ENCODE data around the gene SHQ1.

SHQ1 gene

GRCh38 chr3:72847751-72848702 is at the start of gene SHQ1:
TSS of gene SHQ1 (minus strand) at chr3:72848445. CDS start at chr3:72848340, 105 bp downstream.
- H3K9me3 ChIP-seq (ENCODE audit: control insufficient read depth, insufficient read depth, low read length): no peaks in the 10 kb centered on the region
- no peak within 1 kb of the TSS for H3K27ac ChIP-seq (ENCODE audit: low read length)
- peak within 1 kb of the TSS; percentile 95 for H3K4me3 ChIP-seq (ENCODE audit: low read length)
- WGBS (ENCODE audit: insufficient coverage, insufficient read length): no CpG with 5 or more reads among the region's 86 CpGs
- DNase-seq (ENCODE audit: low read depth, low spot score): peak; percentile 72
- no peaks in the 10 kb centered on the region for H3K36me3 ChIP-seq (ENCODE audit: control insufficient read depth, insufficient read depth, low read length)
- peaks cover 5% of the 10 kb centered on the region; the same call in 1 of the 2 replicates for H3K27me3 ChIP-seq (ENCODE audit: control insufficient read depth, insufficient read depth, low read length)
- H3K4me1 ChIP-seq (ENCODE audit: control insufficient read depth, insufficient read depth, low read length): no peaks in the 10 kb centered on the region; the same call in none of the 2 replicates

DNA sequence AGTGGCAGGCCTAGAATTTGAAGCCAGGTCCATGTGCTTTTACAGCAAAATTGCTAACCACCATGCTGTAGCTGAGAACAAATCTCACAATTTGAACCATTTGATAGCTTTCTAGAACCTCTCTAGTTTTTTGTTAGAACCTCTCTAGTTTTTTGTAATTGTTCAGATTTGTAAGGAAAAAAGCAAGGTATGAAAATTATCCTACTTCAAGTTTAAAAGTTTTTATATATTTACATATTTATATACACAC is 49.4 kb upstream of the SHQ1 start:
- H3K27me3 ChIP-seq (ENCODE audit: control insufficient read depth, insufficient read depth, low read length): no peaks in the 10 kb centered on the region
- no peaks in the 10 kb centered on the region for H3K9me3 ChIP-seq (ENCODE audit: control insufficient read depth, insufficient read depth, low read length)
- no peak overlapping the region for H3K4me3 ChIP-seq (ENCODE audit: low read length)
- H3K4me1 ChIP-seq (ENCODE audit: control insufficient read depth, insufficient read depth, low read length): no peaks in the 10 kb centered on the region
- no peaks in the 10 kb centered on the region for H3K36me3 ChIP-seq (ENCODE audit: control insufficient read depth, insufficient read depth, low read length)
- no peak overlapping the region for H3K27ac ChIP-seq (ENCODE audit: low read length)
- no peak for DNase-seq (ENCODE audit: low read depth, low spot score)

DNA sequence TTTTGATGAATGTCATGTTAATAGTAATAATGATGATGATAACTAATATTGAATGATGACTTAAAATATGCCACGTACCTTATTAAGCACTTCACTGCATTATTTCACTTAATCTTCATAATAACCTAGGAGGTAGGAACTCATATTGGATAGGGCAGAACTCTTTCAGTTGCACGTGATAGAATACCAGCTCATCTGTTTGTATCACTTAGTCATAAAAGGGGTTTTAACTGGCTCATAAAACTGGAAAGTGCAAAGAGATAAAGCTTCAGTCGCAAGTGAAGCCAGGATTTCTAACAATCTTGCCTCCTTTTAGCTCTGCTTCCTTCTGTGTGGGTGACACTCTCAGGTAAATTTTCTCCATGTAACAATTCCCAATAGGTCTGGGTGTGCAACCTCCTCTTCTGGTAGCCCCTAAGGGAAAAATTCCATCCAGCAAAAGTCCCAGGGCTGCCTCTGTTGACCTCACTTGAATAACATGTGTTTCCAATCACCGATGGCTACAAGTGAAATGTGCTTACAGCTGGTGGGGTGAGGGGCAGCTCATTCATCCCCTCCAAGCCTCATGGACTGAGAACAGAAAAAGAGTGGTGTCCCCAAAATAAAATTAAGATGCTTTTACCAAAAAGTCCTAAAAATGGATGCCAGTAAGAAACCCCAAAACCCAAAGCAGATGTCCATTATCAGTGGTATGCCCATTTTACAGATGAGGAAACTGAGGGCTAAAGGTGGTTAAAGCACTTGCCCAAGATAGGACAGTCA is 48.9 kb upstream of the SHQ1 start:
- no peak for DNase-seq (ENCODE audit: low read depth, low spot score)
- Histone ChIP-seq H3K4me1 (ENCODE audit: control insufficient read depth, insufficient read depth, low read length) (no peaks in the 10 kb centered on the region), H3K27ac (ENCODE audit: low read length) (no peak overlapping the region), H3K36me3 (ENCODE audit: control insufficient read depth, insufficient read depth, low read length) (no peaks in the 10 kb centered on the region), H3K4me3 (ENCODE audit: low read length) (no peak overlapping the region), H3K9me3 (ENCODE audit: control insufficient read depth, insufficient read depth, low read length) (no peaks in the 10 kb centered on the region), H3K27me3 (ENCODE audit: control insufficient read depth, insufficient read depth, low read length) (no peaks in the 10 kb centered on the region)
- no CpG with 5 or more reads among the region's 4 CpGs for WGBS (ENCODE audit: insufficient coverage, insufficient read length)

DNA sequence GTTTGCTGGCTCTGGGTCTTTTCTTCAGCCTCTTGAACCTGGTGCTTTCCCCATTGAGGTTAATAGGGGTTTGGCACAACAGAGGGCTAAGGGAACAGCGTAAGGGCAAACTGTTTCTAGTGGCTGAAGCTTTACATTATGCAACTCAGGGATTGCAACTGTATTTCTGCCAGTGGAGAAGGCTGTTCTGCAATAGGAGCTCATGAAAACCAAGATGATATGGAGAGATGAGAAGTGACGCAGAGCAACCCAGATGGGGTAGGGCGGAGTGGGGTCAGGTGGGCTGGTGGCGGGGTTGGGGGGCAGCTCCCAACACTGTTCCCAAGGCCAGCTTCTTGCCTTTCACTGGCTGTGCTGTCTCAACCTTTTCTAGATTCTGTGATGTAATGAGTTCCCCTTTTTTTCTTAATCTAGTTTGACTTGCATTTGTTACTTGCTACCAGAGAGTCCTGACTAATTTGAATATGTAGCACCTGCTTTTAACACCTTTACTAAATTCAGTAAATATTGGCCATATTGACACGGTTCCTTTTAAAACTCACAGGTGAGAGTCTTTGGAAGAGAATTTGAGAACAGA is 46.8 kb upstream of the SHQ1 start:
- Histone ChIP-seq H3K4me1 (ENCODE audit: control insufficient read depth, insufficient read depth, low read length) (no peaks in the 10 kb centered on the region), H3K27ac (ENCODE audit: low read length) (no peak overlapping the region), H3K9me3 (ENCODE audit: control insufficient read depth, insufficient read depth, low read length) (no peaks in the 10 kb centered on the region), H3K36me3 (ENCODE audit: control insufficient read depth, insufficient read depth, low read length) (no peaks in the 10 kb centered on the region), H3K4me3 (ENCODE audit: low read length) (no peak overlapping the region), H3K27me3 (ENCODE audit: control insufficient read depth, insufficient read depth, low read length) (no peaks in the 10 kb centered on the region)
- no CpG with 5 or more reads among the region's 5 CpGs for WGBS (ENCODE audit: insufficient coverage, insufficient read length)
- no peak for DNase-seq (ENCODE audit: low read depth, low spot score)

DNA sequence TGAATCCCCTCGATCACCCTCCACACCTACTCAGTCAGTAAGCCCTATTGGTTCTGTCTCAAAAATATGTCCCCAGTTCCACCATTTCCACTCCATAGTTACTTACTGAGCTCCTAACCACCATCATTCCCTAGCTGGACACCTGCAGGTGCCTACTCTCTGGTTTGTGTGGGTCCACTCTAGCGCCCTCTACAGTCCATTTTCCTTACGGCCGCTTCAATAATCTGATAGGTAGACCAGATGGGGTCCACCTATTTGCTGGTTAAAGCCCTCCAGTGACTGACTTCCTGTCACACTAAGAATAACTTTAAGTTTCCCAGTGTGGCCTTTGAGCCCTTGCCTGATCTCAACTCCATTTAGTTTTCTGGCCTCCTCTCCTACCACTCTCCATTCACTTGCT is 44.6 kb upstream of the SHQ1 start:
- WGBS (ENCODE audit: insufficient coverage, insufficient read length): no CpG with 5 or more reads among the region's 4 CpGs
- peak; percentile 54 for DNase-seq (ENCODE audit: low read depth, low spot score)

DNA sequence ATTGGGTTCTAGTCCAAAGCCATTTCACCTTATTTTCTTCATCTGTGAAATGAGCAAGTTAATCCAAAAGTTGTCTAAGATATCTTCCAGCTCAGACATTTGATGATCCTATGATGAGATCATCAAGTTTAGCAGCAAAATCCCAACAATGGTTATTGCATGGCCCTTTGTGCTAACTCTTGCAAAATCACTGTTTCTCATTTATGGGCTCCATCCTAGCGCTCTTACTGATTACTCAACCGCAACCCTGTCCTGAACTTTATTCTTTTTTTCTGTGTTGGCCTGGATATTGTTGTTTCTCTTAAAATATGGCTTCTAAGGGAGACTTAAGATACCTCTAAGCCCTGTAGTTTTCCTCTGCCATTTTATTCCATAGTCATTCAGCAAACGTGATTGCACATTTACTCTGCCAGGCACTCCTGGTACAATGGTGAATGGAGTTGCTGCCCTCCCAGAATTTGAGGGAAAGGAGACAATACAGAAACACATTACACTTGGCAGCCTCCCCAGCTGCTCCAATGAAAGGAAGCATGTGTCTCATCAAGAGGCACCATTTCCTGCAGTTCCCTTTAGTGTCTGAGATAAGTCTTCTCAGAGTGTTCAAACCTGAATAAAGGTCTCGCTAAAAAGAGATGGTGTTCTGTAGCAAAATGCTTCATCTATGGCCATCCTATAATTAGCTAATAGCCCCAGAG is 44.0 kb upstream of the SHQ1 start:
- no peaks in the 10 kb centered on the region for H3K36me3 ChIP-seq (ENCODE audit: control insufficient read depth, insufficient read depth, low read length)
- no peaks in the 10 kb centered on the region for H3K4me1 ChIP-seq (ENCODE audit: control insufficient read depth, insufficient read depth, low read length)
- DNase-seq (ENCODE audit: low read depth, low spot score): no peak
- no CpG with 5 or more reads among the region's 4 CpGs for WGBS (ENCODE audit: insufficient coverage, insufficient read length)
- H3K4me3 ChIP-seq (ENCODE audit: low read length): no peak overlapping the region
- no peaks in the 10 kb centered on the region for H3K9me3 ChIP-seq (ENCODE audit: control insufficient read depth, insufficient read depth, low read length)
- H3K27ac ChIP-seq (ENCODE audit: low read length): no peak overlapping the region
- peaks cover 3% of the 10 kb centered on the region; the same call in 1 of the 2 replicates for H3K27me3 ChIP-seq (ENCODE audit: control insufficient read depth, insufficient read depth, low read length)

More for the DNA sequence above, 44.6 kb upstream of the SHQ1 start:
- Histone ChIP-seq H3K4me1 (ENCODE audit: control insufficient read depth, insufficient read depth, low read length) (no peaks in the 10 kb centered on the region), H3K36me3 (ENCODE audit: control insufficient read depth, insufficient read depth, low read length) (no peaks in the 10 kb centered on the region), H3K27ac (ENCODE audit: low read length) (no peak overlapping the region), H3K27me3 (ENCODE audit: control insufficient read depth, insufficient read depth, low read length) (peaks cover 3% of the 10 kb centered on the region; the same call in 1 of the 2 replicates), H3K9me3 (ENCODE audit: control insufficient read depth, insufficient read depth, low read length) (no peaks in the 10 kb centered on the region), H3K4me3 (ENCODE audit: low read length) (no peak overlapping the region)

DNA sequence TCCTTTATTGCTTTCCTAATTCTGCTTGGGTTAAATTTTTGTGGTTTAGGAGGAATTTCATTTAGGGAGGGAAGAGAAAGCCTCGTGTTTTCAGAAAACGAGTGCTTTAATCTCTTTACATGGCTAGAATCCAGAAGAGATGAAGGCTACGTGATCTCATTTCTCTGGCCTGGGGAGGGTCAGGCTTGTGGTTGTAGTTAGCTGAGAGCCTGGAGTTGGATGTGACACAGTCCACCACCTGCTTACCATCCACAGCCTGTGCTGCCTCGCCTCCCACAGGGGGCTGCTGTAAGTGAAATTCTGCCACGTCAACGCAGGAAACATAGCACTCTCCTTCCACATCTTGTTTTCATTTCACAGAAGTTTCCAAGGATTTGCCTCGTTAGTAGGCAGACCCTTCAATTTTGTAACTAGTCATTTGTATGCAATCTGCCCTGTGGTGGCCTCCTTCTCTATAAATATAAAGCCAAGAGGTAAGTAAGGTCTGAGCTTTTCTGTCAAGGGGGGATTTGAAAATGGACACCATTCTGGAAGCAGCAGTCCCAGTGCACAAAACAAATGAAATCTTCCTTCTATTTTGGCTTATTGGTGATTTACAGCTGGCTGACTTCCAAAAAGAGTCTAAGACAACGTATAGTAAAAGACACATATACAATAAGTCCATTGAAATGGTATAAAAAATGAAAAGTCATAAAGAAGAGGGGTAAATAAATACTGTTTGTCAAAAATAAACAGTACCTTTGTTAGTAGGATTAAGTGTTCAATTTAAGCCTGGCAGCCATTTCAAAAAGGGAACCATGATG is 43.0 kb upstream of the SHQ1 start:
- Histone ChIP-seq H3K27ac (ENCODE audit: low read length) (no peak overlapping the region), H3K36me3 (ENCODE audit: control insufficient read depth, insufficient read depth, low read length) (no peaks in the 10 kb centered on the region), H3K9me3 (ENCODE audit: control insufficient read depth, insufficient read depth, low read length) (no peaks in the 10 kb centered on the region), H3K4me1 (ENCODE audit: control insufficient read depth, insufficient read depth, low read length) (no peaks in the 10 kb centered on the region), H3K4me3 (ENCODE audit: low read length) (no peak overlapping the region), H3K27me3 (ENCODE audit: control insufficient read depth, insufficient read depth, low read length) (peaks cover 3% of the 10 kb centered on the region; the same call in 1 of the 2 replicates)
- WGBS (ENCODE audit: insufficient coverage, insufficient read length): no CpG with 5 or more reads among the region's 8 CpGs
- no peak for DNase-seq (ENCODE audit: low read depth, low spot score)

DNA sequence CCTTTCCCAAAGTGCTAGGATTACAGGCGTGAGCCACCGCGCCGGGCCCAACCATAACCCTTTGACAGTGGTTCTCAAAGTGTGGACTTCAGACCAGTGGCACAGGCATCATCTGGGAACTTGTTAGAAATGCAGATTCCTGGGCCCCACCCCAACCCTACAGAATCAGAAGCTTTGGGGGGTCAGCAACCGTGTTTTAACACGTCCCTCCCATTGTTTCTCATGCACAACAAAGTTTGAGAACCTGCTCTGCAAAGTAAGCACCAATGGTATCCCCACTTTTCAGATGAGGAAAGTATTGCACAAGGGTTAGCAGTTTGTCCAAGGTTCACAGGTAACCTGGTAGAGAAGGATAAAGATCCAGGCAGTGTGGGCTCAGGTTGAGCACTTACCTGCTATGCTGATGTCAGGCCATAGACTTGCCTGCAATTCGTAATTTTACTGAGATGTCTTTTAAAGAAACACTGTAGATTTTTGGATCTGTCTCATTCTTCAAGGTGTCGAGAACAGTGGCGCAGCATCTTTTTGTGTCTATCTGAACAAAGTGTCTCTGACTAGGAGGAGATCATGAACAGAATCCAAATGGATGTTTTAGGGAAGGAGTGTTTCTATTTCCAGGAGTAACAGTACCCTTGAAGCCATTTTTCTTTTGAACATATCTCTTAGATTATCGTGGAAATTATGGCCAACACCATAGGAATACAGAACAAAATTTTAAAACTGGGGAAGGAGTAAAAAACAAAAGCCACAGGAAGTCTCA is 42.1 kb upstream of the SHQ1 start:
- no peaks in the 10 kb centered on the region for H3K4me1 ChIP-seq (ENCODE audit: control insufficient read depth, insufficient read depth, low read length)
- no CpG with 5 or more reads among the region's 10 CpGs for WGBS (ENCODE audit: insufficient coverage, insufficient read length)
- no peak overlapping the region for H3K27ac ChIP-seq (ENCODE audit: low read length)
- H3K36me3 ChIP-seq (ENCODE audit: control insufficient read depth, insufficient read depth, low read length): no peaks in the 10 kb centered on the region
- no peak for DNase-seq (ENCODE audit: low read depth, low spot score)
- H3K9me3 ChIP-seq (ENCODE audit: control insufficient read depth, insufficient read depth, low read length): no peaks in the 10 kb centered on the region
- no peak overlapping the region for H3K4me3 ChIP-seq (ENCODE audit: low read length)
- H3K27me3 ChIP-seq (ENCODE audit: control insufficient read depth, insufficient read depth, low read length): peaks cover 3% of the 10 kb centered on the region; the same call in 1 of the 2 replicates
